Prostate gland (tissue), 2 donors: ENCODE data around the gene ODAD2.

ENCODE experiments used
- POLR2A ChIP-seq: fragments of 450-650 bp; IDR thresholded peaks from one replicate; pipeline ENCODE4 v1.6.1; 2016; ENCODE audit warnings: antibody characterized with exemption, mild to moderate bottlenecking
- POLR2AphosphoS5 ChIP-seq: sonication (generic); formaldehyde crosslinking; IDR thresholded peaks from one replicate; pipeline ENCODE4 v1.6.1; 2017; ENCODE audit warnings: antibody characterized with exemption
- TF ChIP-seq, protein P1 (sequence below), 4 experiments: fragments of 200-600 bp in 2 of 4; fragments of 450-650 bp in 2 of 4; sonication (generic) in 2 of 4; IDR thresholded peaks; 1 replicate in 3 of 4; 2 replicates in 1 of 4; pipeline ENCODE4 v1.5.1; 2016 to 2019; ENCODE audit warnings: antibody characterized with exemption in 4 of 4, mild to moderate bottlenecking in 2 of 4, moderate library complexity in 2 of 4

DNA sequence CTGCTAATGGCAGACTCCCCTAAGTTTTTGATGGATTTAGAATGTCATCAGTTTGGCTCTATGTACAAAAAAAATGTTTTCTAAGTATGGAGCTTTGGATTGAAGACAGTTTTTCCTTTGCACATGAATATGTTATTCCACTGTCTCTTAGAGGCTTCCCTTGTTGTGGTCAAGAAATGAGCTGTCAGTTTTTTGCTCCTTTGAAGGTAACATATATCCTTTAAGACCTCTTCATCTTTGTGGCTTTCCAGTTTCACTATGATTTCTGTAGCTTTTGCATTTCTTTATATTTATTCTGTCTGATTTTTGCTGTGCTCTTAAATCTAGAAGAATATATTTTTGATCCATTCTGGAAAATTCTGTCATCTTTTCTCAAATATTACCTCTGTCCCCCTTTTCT is 15.8 kb upstream of the ODAD2 start:
- TF ChIP-seq POLR2AphosphoS5 (no peak), POLR2A (no peak)
- TF ChIP-seq, protein P1, sequence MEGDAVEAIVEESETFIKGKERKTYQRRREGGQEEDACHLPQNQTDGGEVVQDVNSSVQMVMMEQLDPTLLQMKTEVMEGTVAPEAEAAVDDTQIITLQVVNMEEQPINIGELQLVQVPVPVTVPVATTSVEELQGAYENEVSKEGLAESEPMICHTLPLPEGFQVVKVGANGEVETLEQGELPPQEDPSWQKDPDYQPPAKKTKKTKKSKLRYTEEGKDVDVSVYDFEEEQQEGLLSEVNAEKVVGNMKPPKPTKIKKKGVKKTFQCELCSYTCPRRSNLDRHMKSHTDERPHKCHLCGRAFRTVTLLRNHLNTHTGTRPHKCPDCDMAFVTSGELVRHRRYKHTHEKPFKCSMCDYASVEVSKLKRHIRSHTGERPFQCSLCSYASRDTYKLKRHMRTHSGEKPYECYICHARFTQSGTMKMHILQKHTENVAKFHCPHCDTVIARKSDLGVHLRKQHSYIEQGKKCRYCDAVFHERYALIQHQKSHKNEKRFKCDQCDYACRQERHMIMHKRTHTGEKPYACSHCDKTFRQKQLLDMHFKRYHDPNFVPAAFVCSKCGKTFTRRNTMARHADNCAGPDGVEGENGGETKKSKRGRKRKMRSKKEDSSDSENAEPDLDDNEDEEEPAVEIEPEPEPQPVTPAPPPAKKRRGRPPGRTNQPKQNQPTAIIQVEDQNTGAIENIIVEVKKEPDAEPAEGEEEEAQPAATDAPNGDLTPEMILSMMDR (IDR thresholded peaks at IDR 0.05): no peak
